ENCODE data around the gene TSPAN14.
A peak's percentile ranks its signal among the peaks of the same experiment; 100 is the strongest.

The TSPAN14 gene

GRCh38 chr10:80496555-80497172 lies 42.6 kb downstream of the TSPAN14 start:
- peaks cover 26% of the 10 kb centered on the region for H3K36me3 Mint-ChIP-seq (ENCODE audit: insufficient read depth)
- H3K4me1 Mint-ChIP-seq (ENCODE audit: low read depth in 2 of 2): peaks cover 73 to 87% of the 10 kb centered on the region in 2 donors
- H3K9me3 Mint-ChIP-seq: no peaks in the 10 kb centered on the region
- DNase-seq (no peak), ATAC-seq (replicated peaks) (no peak)
- no peaks in the 10 kb centered on the region for H3K27me3 Mint-ChIP-seq
- peak overlapping the region; percentile 91 to 94 for H3K27ac Mint-ChIP-seq
- H3K4me3 Mint-ChIP-seq: peak overlapping the region; percentile 59 to 70

GRCh38 chr10:80497187-80498077 lies 43.3 kb downstream of the TSPAN14 start:
- ATAC-seq (replicated peaks): no peak
- Mint-ChIP-seq H3K9me3 (no peaks in the 10 kb centered on the region), H3K27me3 (no peaks in the 10 kb centered on the region), H3K4me1 (ENCODE audit: low read depth in 2 of 2) (peaks cover 75 to 87% of the 10 kb centered on the region in 2 donors), H3K4me3 (peak overlapping the region; percentile 59 to 70), H3K27ac (peak overlapping the region; percentile 91 to 94), H3K36me3 (ENCODE audit: insufficient read depth) (peaks cover 30% of the 10 kb centered on the region)
- no peak for DNase-seq

GRCh38 chr10:80498078-80498832 lies 44.1 kb downstream of the TSPAN14 start:
- no peaks in the 10 kb centered on the region for H3K27me3 Mint-ChIP-seq
- no peaks in the 10 kb centered on the region for H3K9me3 Mint-ChIP-seq
- peak overlapping the region; percentile 91 to 94 for H3K27ac Mint-ChIP-seq
- H3K4me3 Mint-ChIP-seq: peak overlapping the region; percentile 59 to 70
- H3K36me3 Mint-ChIP-seq (ENCODE audit: insufficient read depth): peaks cover 30% of the 10 kb centered on the region
- DNase-seq (no peak), ATAC-seq (replicated peaks) (peak; percentile 16)
- peaks cover 81 to 89% of the 10 kb centered on the region in 2 donors for H3K4me1 Mint-ChIP-seq (ENCODE audit: low read depth in 2 of 2)

GRCh38 chr10:80498833-80499741 lies 45.0 kb downstream of the TSPAN14 start:
- H3K4me1 Mint-ChIP-seq (ENCODE audit: low read depth in 2 of 2): peaks cover 83 to 91% of the 10 kb centered on the region in 2 donors
- peak overlapping the region; percentile 91 to 94 for H3K27ac Mint-ChIP-seq
- peak overlapping the region; percentile 59 to 70 for H3K4me3 Mint-ChIP-seq
- H3K27me3 Mint-ChIP-seq: no peaks in the 10 kb centered on the region
- DNase-seq: peak; percentile 21 to 37 (median 25)
- H3K36me3 Mint-ChIP-seq (ENCODE audit: insufficient read depth): peaks cover 29% of the 10 kb centered on the region
- no peaks in the 10 kb centered on the region for H3K9me3 Mint-ChIP-seq
- peak; percentile 72 for ATAC-seq (replicated peaks)

- no peaks in the 10 kb centered on the region for H3K27me3 Mint-ChIP-seq
- peaks cover 90 to 94% of the 10 kb centered on the region in 2 donors for H3K4me1 Mint-ChIP-seq (ENCODE audit: low read depth in 2 of 2)
- no peak for DNase-seq
- peaks cover 24% of the 10 kb centered on the region for H3K36me3 Mint-ChIP-seq (ENCODE audit: insufficient read depth)
- H3K4me3 Mint-ChIP-seq: peak overlapping the region; percentile 65 to 70
- no peaks in the 10 kb centered on the region for H3K9me3 Mint-ChIP-seq
- ATAC-seq (replicated peaks): peak; percentile 21
- H3K27ac Mint-ChIP-seq: peak overlapping the region; percentile 91 to 94
Observed at GRCh38 chr10:80500572-80501380, 46.7 kb downstream of the TSPAN14 start.

- Mint-ChIP-seq H3K27ac (peak overlapping the region; percentile 91 to 94), H3K36me3 (ENCODE audit: insufficient read depth) (peaks cover 24% of the 10 kb centered on the region), H3K9me3 (no peaks in the 10 kb centered on the region), H3K4me1 (ENCODE audit: low read depth in 2 of 2) (peaks cover 89 to 90% of the 10 kb centered on the region in 2 donors), H3K4me3 (peak overlapping the region; percentile 51 to 65), H3K27me3 (no peaks in the 10 kb centered on the region)
- DNase-seq: no peak
- ATAC-seq (replicated peaks): no peak
Observed at GRCh38 chr10:80501381-80501912, 47.3 kb downstream of the TSPAN14 start.

- H3K9me3 Mint-ChIP-seq: no peaks in the 10 kb centered on the region
- H3K27me3 Mint-ChIP-seq: no peaks in the 10 kb centered on the region
- ATAC-seq (replicated peaks) (no peak), DNase-seq (no peak)
- H3K4me3 Mint-ChIP-seq: peak overlapping the region; percentile 51 to 65
- H3K4me1 Mint-ChIP-seq (ENCODE audit: low read depth in 2 of 2): peaks cover 83 to 85% of the 10 kb centered on the region in 2 donors
- H3K27ac Mint-ChIP-seq: peak overlapping the region; percentile 91 to 94
- H3K36me3 Mint-ChIP-seq (ENCODE audit: insufficient read depth): peaks cover 21% of the 10 kb centered on the region
Observed at GRCh38 chr10:80501913-80502521, 47.9 kb downstream of the TSPAN14 start.

- H3K27ac Mint-ChIP-seq: peak overlapping the region; percentile 91 to 94
- DNase-seq (no peak), ATAC-seq (replicated peaks) (no peak)
- peak overlapping the region; percentile 51 to 65 for H3K4me3 Mint-ChIP-seq
- peaks cover 24% of the 10 kb centered on the region for H3K36me3 Mint-ChIP-seq (ENCODE audit: insufficient read depth)
- no peaks in the 10 kb centered on the region for H3K9me3 Mint-ChIP-seq
- peaks cover 75 to 76% of the 10 kb centered on the region in 2 donors for H3K4me1 Mint-ChIP-seq (ENCODE audit: low read depth in 2 of 2)
- H3K27me3 Mint-ChIP-seq: no peaks in the 10 kb centered on the region
Observed at GRCh38 chr10:80502621-80503583, 48.8 kb downstream of the TSPAN14 start.

- H3K36me3 Mint-ChIP-seq (ENCODE audit: insufficient read depth): peaks cover 32% of the 10 kb centered on the region
- no peak for ATAC-seq (replicated peaks)
- no peak for DNase-seq
- H3K27me3 Mint-ChIP-seq: no peaks in the 10 kb centered on the region
- H3K4me1 Mint-ChIP-seq (ENCODE audit: low read depth in 2 of 2): peaks cover 67 to 70% of the 10 kb centered on the region in 2 donors
- no peaks in the 10 kb centered on the region for H3K9me3 Mint-ChIP-seq
- peak overlapping the region; percentile 59 to 65 for H3K4me3 Mint-ChIP-seq
- peak overlapping the region; percentile 91 to 94 for H3K27ac Mint-ChIP-seq
Observed at GRCh38 chr10:80503584-80504157, 49.6 kb downstream of the TSPAN14 start.

GRCh38 chr10:80504158-80504811 lies 50.2 kb downstream of the TSPAN14 start:
- DNase-seq: no peak
- Mint-ChIP-seq H3K27ac (peak overlapping the region; percentile 91 to 94), H3K4me3 (peak overlapping the region; percentile 59 to 65), H3K9me3 (no peaks in the 10 kb centered on the region), H3K36me3 (ENCODE audit: insufficient read depth) (peaks cover 37% of the 10 kb centered on the region), H3K27me3 (no peaks in the 10 kb centered on the region), H3K4me1 (ENCODE audit: low read depth in 2 of 2) (peaks cover 61 to 65% of the 10 kb centered on the region in 2 donors)
- no peak for ATAC-seq (replicated peaks)
